Renal cortex interstitium (tissue), 11 donors: ENCODE data around the gene MRPS33. TPM values are rescaled to one million over a fixed set of nuclear protein-coding genes. Genes with fewer than 3 reads are reported as not detected.
"Not testable (repeated sequence)": the region's sequence is repeated elsewhere in the genome, so short reads cannot be mapped to it uniquely, and the experiment has no call there.

Experiments
- DNase-seq, 11 donors: peaks; one replicate each; pipeline ENCODE4 v3.0.0-alpha.2; 2013; ENCODE audit warnings: low read depth in 9 of 11, low spot score in 4 of 11; ENCODE audit errors: extremely low read depth in 1 of 11
- polyA plus RNA-seq, 3 donors: library from polyadenylated mRNA; unstranded; fragments of 120-200 nt; gene quantifications; one replicate each; pipeline ENCODE4 v1.2.1, GENCODE V29; 2013; ENCODE audit not compliant: insufficient read length in 3 of 3

Gene MRPS33
- polyA plus RNA-seq, 3 donors, result 69.3 to 93.7 (median 78.6) TPM

DNA sequence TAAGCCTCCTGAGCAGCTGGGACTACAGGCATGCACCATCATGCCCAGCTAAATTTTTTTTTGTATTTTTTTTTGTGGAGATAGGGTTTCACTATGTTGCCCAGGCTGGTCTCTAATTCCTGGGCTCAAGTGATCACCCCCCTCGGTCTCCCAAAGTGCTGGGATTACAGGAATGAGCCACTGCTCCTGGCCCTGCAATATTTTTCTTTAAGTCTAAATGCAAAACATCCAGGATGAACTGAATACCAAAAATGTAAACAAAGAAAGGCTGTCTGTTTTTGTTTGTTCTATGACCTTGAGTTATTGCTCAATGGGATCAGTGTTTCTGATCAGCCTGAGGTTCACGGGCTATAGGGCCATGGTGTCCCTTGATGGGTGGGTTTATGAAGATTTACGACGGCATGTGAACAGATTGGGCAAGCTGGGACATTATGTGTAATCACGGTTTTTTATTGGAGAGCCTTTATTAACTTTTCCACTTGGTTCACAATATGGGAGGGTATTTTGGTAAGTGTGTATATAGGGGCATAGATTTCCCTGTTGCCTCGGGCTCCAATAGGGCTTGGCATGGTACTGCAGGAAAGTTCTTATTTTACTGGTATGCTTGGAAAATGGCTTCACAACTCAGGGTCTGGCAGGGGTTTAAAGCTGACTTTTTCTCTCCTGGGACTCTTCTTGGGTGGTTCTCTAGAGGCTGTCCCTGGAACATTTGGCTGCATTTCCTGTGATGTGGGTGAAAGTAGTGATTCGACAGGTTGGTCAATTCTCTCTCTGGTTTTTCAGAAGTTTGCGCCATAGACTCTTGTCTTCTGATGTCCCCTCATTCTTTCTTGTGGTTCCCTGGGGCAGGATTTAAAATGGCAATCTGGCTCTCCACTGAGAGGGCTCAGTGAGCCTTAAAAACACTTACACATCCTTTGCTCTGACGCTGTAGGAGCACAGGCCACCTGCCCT is 41.6 kb downstream of the MRPS33 start:
- no peak for DNase-seq

DNA sequence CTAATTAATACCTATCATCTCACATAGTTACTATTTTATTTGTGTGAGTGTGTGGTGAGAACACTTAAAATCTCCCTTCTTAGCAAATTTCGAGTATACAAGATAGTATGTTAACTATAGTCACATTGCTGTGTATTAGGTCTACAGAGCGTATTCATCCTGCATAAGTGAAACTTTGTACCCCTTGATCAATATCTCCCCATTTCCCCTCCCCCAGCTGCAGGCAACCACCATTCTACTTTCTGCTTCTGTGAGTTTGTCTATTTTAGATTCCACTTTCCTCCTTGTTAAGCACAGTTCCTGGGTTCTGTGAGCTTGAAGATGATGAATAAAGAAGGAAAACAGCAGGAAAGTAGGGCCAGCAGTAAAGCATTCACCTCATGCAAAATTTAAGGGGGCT is 42.4 kb downstream of the MRPS33 start:
- no peak for DNase-seq

DNA sequence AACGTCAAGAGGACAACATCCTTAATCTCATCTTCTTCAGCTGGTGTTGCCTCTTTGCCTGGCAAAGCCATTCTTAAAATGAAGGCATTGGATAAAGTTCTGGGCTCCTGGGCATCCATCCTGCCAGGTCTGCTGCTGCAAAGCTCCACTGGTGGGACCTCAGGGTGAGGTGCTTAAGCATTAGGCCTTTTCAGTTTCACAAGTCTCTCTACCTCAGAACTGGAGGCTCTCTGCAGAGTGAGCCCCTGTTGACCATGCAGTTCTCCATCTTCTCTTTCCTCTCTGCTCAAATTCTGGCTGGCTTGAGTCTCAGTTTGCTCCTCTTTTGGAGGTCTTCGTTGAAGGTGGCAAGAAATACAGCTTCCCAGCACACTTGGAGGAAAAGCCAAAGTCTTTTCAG is 47.3 kb downstream of the MRPS33 start:
- DNase-seq, result no peak

DNA sequence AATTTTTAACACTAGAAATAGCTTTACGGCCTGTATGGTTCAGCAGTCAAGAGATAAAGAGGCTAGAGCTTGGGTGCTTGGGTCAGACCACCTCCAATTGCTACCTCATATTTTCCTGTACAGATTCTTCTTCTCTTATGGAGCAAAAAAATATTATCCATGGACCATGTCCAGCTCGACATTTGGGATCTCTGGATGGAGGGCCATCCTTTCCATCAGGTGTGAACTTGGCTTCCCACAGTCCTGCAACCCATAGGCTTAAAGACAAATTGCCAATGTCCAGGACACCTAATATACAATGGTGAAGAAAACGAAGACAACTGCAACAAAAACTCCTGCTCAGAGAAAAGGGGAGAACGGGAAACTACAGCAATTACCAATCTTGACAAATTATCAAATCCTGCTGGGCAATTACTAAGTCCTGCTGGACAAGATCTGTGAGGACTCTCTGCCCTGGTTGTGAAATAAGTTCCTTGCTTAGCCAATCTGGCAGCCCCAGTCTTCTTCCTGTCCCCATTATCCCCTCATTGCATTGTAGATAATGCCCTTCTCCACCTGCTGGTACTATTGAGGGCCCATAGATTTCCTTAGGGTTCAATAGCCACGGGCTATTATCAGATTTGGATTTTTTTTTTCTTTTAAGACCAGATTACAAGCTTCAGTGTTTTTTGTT is 48.1 kb downstream of the MRPS33 start:
- no peak for DNase-seq

DNA sequence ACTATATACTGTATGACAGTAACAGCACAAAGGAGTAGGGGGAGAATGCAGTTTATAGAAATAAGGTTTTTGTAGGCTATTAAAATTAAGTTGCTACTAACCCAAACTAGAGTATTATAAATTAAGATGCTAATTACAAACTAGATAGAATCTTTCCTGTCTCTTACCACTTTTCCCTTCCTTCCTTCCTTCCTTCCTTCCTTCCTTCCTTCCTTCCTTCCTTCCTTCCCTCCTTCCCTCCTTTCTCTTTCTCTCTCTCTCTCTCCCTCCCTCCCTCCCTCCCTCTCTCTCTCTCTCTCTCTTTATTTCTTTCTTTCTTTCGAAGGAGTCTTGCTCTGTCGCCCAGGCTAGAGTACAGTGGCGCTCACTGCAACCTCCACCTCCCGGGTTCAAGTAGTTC is 53.6 kb downstream of the MRPS33 start:
- no peak for DNase-seq

DNA sequence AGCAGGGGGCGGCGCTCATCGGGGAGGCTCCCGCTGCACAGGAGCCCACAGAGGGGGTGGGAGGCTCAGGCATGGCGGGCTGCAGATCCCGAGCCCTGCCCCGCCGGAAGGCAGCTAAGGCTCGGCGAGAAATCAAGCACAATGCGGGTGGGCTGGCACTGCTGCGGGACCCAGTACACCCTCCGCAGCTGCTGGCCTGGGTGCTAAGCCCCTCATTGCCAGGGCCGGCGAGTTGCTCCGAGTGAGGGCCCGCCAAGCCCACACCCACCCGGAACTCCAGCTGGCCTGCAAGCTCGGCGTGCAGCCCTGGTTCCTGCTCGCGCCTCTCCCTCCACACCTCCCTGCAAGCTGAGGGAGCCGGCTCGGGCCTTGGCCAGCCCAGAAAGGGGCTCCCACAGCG is 57.8 kb downstream of the MRPS33 start:
- DNase-seq, result not testable (repeated sequence)

Other genes with a start within 250 kb of the MRPS33 start
- gene BRAF, start 90.0 kb downstream of the MRPS33 start, polyA plus RNA-seq, result 10 to 100 TPM; 20.3 to 30.1 (median 26.4) TPM
- under 1 TPM; 0.27 to 0.39 (median 0.36) TPM for gene TMEM178B, start 59.1 kb upstream of the MRPS33 start, polyA plus RNA-seq